ENCODE measurements around the gene HIGD2A. TPM values are rescaled to one million over a fixed set of nuclear protein-coding genes. Genes with fewer than 3 reads are reported as not detected.
A peak's percentile ranks its signal among the peaks of the same experiment; 100 is the strongest.

The HIGD2A gene
- total and polyA plus RNA-seq, 10 of the 15 experiments (the other 5 are each of a cell fraction or from before 2014, with no cell fraction given), result 152 to 348 (median 194) TPM

DNA sequence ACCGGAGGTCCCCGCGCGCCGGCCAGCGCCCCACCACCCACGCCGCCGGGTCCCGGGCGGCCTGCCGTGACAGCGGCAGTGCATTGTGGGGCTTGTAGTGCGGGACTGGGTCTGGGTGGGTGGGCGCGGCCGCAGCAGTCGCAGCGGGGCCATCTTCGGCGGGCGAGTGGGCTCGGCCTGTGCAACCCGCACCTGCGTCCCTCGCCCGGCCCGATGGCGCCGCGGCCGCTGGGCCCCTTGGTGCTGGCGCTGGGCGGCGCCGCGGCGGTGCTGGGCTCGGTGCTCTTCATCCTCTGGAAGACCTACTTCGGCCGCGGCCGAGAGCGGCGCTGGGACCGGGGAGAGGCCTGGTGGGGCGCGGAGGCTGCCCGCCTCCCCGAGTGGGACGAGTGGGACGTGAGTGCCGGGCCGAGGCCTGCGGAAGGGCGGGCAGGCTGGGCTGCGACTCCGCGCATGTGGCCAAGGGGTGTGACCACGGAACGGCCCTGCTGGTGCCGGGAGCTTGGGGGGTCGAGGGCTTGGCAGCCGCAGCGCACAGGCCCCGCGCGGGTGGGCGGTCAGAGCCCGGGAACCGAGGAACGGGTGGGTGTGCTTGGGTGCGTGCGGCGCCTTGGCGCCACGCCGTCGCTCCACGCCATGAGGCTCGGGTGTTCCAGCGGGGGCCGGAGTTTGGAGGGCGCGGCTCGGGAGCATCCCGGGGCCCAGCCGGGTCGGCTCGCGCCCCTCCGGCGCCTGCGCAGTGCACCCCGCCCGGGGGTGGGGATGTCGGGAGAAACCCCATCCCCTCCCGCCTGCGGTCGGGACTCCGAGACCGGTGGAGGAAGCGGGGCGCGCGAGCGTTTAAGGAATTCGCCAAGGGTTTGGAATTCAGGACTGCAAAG lies 23.0 kb upstream of the HIGD2A start, which contains the start of gene ARL10 (continued):
- TF ChIP-seq, protein P1, sequence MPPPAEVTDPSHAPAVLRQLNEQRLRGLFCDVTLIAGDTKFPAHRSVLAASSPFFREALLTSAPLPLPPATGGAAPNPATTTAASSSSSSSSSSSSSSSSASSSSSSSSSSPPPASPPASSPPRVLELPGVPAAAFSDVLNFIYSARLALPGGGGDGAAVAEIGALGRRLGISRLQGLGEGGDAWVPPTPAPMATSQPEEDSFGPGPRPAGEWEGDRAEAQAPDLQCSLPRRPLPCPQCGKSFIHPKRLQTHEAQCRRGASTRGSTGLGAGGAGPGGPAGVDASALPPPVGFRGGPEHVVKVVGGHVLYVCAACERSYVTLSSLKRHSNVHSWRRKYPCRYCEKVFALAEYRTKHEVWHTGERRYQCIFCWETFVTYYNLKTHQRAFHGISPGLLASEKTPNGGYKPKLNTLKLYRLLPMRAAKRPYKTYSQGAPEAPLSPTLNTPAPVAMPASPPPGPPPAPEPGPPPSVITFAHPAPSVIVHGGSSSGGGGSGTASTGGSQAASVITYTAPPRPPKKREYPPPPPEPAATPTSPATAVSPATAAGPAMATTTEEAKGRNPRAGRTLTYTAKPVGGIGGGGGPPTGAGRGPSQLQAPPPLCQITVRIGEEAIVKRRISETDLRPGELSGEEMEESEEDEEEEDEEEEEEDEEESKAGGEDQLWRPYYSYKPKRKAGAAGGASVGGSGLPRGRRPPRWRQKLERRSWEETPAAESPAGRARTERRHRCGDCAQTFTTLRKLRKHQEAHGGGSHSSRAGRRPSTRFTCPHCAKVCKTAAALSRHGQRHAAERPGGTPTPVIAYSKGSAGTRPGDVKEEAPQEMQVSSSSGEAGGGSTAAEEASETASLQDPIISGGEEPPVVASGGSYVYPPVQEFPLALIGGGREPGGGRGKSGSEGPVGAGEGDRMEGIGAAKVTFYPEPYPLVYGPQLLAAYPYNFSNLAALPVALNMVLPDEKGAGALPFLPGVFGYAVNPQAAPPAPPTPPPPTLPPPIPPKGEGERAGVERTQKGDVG (CRISPR knock-in tag; IDR thresholded peaks at IDR 0.05), result no peak
- TF ChIP-seq RCOR1 (conservative IDR thresholded peaks at IDR 0.05; ENCODE audit: low read depth, low read length), result no peak
- no peak for TF ChIP-seq RUNX3 (IDR thresholded peaks at IDR 0.05; ENCODE audit: low read length)
- TF ChIP-seq SREBF1 (IDR thresholded peaks at IDR 0.05; ENCODE audit: low read length), result no peak
- TF ChIP-seq KLF5 (IDR thresholded peaks at IDR 0.05; ENCODE audit: partially characterized antibody), result no peak
- TF ChIP-seq POLR2AphosphoS2 (IDR thresholded peaks at IDR 0.05; ENCODE audit: low read depth, low read length), result no peak
- no peak for TF ChIP-seq SMAD1 (IDR thresholded peaks at IDR 0.05; ENCODE audit: low read depth, partially characterized antibody)

DNA sequence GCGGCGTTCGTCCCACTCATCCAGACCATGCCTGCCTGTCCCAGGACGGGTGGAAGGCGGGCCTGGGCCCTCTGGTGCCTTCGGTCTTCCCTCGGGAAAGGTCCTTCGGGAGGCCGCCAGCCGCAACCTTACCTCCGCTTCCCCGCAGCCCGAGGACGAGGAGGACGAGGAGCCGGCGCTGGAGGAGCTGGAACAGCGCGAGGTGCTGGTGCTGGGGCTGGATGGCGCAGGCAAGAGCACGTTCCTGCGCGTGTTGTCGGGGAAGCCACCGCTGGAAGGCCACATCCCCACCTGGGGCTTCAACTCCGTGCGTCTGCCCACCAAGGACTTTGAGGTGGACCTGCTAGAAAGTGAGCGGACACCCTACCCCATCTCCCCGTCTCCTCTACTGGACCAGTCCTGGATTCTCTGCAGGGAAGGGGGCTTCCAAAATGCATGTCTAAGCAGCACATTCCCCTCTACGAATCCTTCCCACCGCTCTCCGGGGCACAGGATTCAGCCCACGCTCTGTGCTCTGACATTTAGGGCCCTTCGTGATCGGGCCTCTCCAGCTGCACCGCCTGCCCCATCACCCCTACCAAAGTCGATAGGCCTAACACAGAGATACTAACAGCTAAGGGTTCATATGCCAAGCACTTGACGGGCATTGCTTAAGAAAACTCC lies 22.2 kb upstream of the HIGD2A start:
- CTCF ChIA-PET, result interaction anchor here (0.6 kb wide), 1 partner anchor 447 kb away, joined by 4 read pairs; no protein-coding TSS in a partner anchor
- Histone ChIP-seq H3K9me3 (replicated peaks; ENCODE audit: control insufficient read depth, insufficient read depth, low read length) (no peaks in the 10 kb centered on the region), H3K79me2 (ENCODE audit: control insufficient read depth, insufficient read depth, low read length) (peaks cover 3% of the 10 kb centered on the region), H3K4me2 (ENCODE audit: control insufficient read depth, insufficient read depth) (peak overlapping the region; percentile 89), H3K27me3 (replicated peaks in 1 of 2; ENCODE audit: control insufficient read depth in 2 of 2, insufficient read depth in 2 of 2, low read length in 1 of 2) (no peaks in the 10 kb centered on the region), H2AFZ (ENCODE audit: control insufficient read depth, low read depth, low read length) (peak overlapping the region; percentile 92), H3K27ac (ENCODE audit: control insufficient read depth, insufficient read depth) (no peak overlapping the region), H3K9ac (ENCODE audit: control insufficient read depth, insufficient read depth, low read length) (no peak overlapping the region), H3K36me3 (ENCODE audit: control insufficient read depth in 2 of 2, insufficient read depth in 2 of 2, low read length in 1 of 2) (no peaks in the 10 kb centered on the region), H4K20me1 (ENCODE audit: control insufficient read depth, insufficient read depth) (no peaks in the 10 kb centered on the region), H3K4me1 (ENCODE audit: control insufficient read depth, insufficient read depth, low read length) (no peaks in the 10 kb centered on the region; the same call in 1 of the 2 replicates), H3K4me3 (peak overlapping the region; percentile 91)
- TF ChIP-seq, protein P1 (CRISPR knock-in tag; IDR thresholded peaks at IDR 0.05), result no peak
- TF ChIP-seq, protein P2, sequence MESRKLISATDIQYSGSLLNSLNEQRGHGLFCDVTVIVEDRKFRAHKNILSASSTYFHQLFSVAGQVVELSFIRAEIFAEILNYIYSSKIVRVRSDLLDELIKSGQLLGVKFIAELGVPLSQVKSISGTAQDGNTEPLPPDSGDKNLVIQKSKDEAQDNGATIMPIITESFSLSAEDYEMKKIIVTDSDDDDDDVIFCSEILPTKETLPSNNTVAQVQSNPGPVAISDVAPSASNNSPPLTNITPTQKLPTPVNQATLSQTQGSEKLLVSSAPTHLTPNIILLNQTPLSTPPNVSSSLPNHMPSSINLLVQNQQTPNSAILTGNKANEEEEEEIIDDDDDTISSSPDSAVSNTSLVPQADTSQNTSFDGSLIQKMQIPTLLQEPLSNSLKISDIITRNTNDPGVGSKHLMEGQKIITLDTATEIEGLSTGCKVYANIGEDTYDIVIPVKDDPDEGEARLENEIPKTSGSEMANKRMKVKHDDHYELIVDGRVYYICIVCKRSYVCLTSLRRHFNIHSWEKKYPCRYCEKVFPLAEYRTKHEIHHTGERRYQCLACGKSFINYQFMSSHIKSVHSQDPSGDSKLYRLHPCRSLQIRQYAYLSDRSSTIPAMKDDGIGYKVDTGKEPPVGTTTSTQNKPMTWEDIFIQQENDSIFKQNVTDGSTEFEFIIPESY (IDR thresholded peaks at IDR 0.05), result peak; percentile 80; the same call in 1 of the 2 replicates
- TF ChIP-seq, protein P3, sequence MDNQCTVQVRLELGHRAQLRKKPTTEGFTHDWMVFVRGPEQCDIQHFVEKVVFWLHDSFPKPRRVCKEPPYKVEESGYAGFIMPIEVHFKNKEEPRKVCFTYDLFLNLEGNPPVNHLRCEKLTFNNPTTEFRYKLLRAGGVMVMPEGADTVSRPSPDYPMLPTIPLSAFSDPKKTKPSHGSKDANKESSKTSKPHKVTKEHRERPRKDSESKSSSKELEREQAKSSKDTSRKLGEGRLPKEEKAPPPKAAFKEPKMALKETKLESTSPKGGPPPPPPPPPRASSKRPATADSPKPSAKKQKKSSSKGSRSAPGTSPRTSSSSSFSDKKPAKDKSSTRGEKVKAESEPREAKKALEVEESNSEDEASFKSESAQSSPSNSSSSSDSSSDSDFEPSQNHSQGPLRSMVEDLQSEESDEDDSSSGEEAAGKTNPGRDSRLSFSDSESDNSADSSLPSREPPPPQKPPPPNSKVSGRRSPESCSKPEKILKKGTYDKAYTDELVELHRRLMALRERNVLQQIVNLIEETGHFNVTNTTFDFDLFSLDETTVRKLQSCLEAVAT (IDR thresholded peaks at IDR 0.05), result peak; percentile 93
- no peak for DNase-seq (ENCODE audit: low read depth, low spot score)
- POLR2A ChIA-PET, result no interaction called here
- in situ Hi-C loops (cut with MboI) (no loop called here), intact Hi-C loops (cut with micrococcal nuclease; ENCODE audit: unreplicated experiment) (no loop called here)
- RAD21 ChIA-PET (ENCODE audit: unreplicated experiment), result no interaction called here
- no peak for FAIRE-seq
- ATAC-seq, result no peak
- BruUV-seq (replicated peaks), result no TSS peak
- SMC1A ChIA-PET (ENCODE audit: uncharacterized antibody, unreplicated experiment), result no interaction called here
- 94% methylated on average over 35 of the region's 38 CpGs for WGBS (ENCODE audit: insufficient coverage, insufficient replicate concordance, low lambda C conversion rate, missing lambda C conversion rate)
